OCI-LY3 (cell line): ENCODE results near the gene NAT9.

Experiments used
- CTCF ChIP-seq: fragments of 200-600, 300-600 bp; sonication (generic); IDR thresholded peaks from 2 replicates; pipeline ENCODE4 v1.5.1; 2014; ENCODE audit warnings: antibody characterized with exemption, low read length, low read depth
- EZH2phosphoT487 ChIP-seq: fragments of 200-600 bp; shearing (Covaris generic); IDR thresholded peaks from 2 replicates; pipeline ENCODE4 v1.6.1; 2018; ENCODE audit warnings: antibody characterized with exemption, mixed run types, low read depth

- TF ChIP-seq CTCF (no peak), EZH2phosphoT487 (no peak)
Measured at GRCh38 chr17:74763565-74764387, 12.4 kb downstream of the NAT9 start.
